TTC549 (cell line): Measurements from ENCODE around the gene TMEM184B.

Experiments
- FAIRE-seq: peaks from 2 replicates; lab custom pipeline; 2012; peaks lifted over from hg19 to GRCh38; lab: Jason Lieb, UNC

Gene TMEM184B

GRCh38 chr22:38272373-38273134, at the start of gene TMEM184B:
TSS of gene TMEM184B (minus strand) at chr22:38273010. CDS start at chr22:38247961, 25,049 bp downstream.
- no peak for FAIRE-seq

GRCh38 chr22:38320605-38321402, 48.0 kb upstream of the TMEM184B start:
- FAIRE-seq = no peak

GRCh38 chr22:38318792-38319773, 46.3 kb upstream of the TMEM184B start:
- FAIRE-seq = no peak

- no peak for FAIRE-seq
Measured at GRCh38 chr22:38317995-38318715, 45.3 kb upstream of the TMEM184B start.

GRCh38 chr22:38317122-38317994, 44.5 kb upstream of the TMEM184B start, which contains the start of gene CSNK1E:
TSS of gene CSNK1E (minus strand) at chr22:38317433. CDS start at chr22:38314157, 3,276 bp downstream.
- FAIRE-seq = no peak

GRCh38 chr22:38316364-38317121, 43.7 kb upstream of the TMEM184B start:
- no peak for FAIRE-seq

- no peak for FAIRE-seq
Measured at GRCh38 chr22:38315823-38316363, 43.1 kb upstream of the TMEM184B start.

GRCh38 chr22:38314933-38315822, 42.4 kb upstream of the TMEM184B start:
- FAIRE-seq = no peak

GRCh38 chr22:38314051-38314932, 41.5 kb upstream of the TMEM184B start:
- FAIRE-seq = no peak

- no peak for FAIRE-seq
Measured at GRCh38 chr22:38313384-38313955, 40.7 kb upstream of the TMEM184B start.

- no peak for FAIRE-seq
Measured at GRCh38 chr22:38312261-38312800, 39.5 kb upstream of the TMEM184B start.

GRCh38 chr22:38311323-38311620, 38.5 kb upstream of the TMEM184B start:
- FAIRE-seq = no peak

GRCh38 chr22:38310518-38311322, 37.9 kb upstream of the TMEM184B start:
- no peak for FAIRE-seq

- FAIRE-seq = no peak
Measured at GRCh38 chr22:38309614-38310517, 37.1 kb upstream of the TMEM184B start.
